Transverse colon (tissue), 4 donors: ENCODE results near the gene CEP126.

Source experiments
- CTCF ChIP-seq, 5 experiments: fragments of 200-600 bp in 3 of 5; fragments of 450-650 bp in 2 of 5; sonication (generic) in 3 of 5; IDR thresholded peaks; 1 replicate in 2 of 5; 2 replicates in 3 of 5; pipeline ENCODE4 v1.5.1; 2016 to 2017; ENCODE audit warnings: antibody characterized with exemption in 5 of 5, inconsistent platforms in 3 of 5, mild to moderate bottlenecking in 2 of 5, moderate library complexity in 1 of 5
- POLR2AphosphoS5 ChIP-seq, 3 donors: sonication (generic); formaldehyde crosslinking; IDR thresholded peaks; one replicate each; pipeline ENCODE4 v1.6.1; 2016; ENCODE audit warnings: antibody characterized with exemption in 3 of 3

GRCh38 chr11:101872171-101872882 lies 42.5 kb upstream of the CEP126 start:
- TF ChIP-seq POLR2AphosphoS5 (IDR thresholded peaks at IDR 0.05) (no peak), CTCF (IDR thresholded peaks at IDR 0.05) (no peak)
